Effector CD8-positive, alpha-beta T cell (primary cell): ENCODE data around the gene WDR72.

Experiments
- DNase-seq: peaks from one replicate; lab custom pipeline; 2025; lab: John Stamatoyannopoulos, UW

WDR72 gene

GRCh38 chr15:53534105-53534839 is 225.2 kb downstream of the WDR72 start:
- no peak for DNase-seq

GRCh38 chr15:53530761-53531160 is 228.7 kb downstream of the WDR72 start:
- DNase-seq = no peak

GRCh38 chr15:53527996-53528395 is 231.5 kb downstream of the WDR72 start:
- DNase-seq = no peak

- DNase-seq = no peak
Measured at GRCh38 chr15:53525894-53526293, 233.6 kb downstream of the WDR72 start.

GRCh38 chr15:53522991-53523390 is 236.5 kb downstream of the WDR72 start:
- DNase-seq = no peak

GRCh38 chr15:53520996-53521395 is 238.5 kb downstream of the WDR72 start:
- no peak for DNase-seq

- DNase-seq = no peak
Measured at GRCh38 chr15:53513431-53513830, 246.0 kb downstream of the WDR72 start.

- no peak for DNase-seq
Measured at GRCh38 chr15:53512029-53512428, 247.4 kb downstream of the WDR72 start.

- no peak for DNase-seq
Measured at GRCh38 chr15:53511175-53511574, 248.3 kb downstream of the WDR72 start.

GRCh38 chr15:53506370-53506769 is 253.1 kb downstream of the WDR72 start:
- no peak for DNase-seq

GRCh38 chr15:53498996-53499395 is 260.5 kb downstream of the WDR72 start:
- no peak for DNase-seq

- no peak for DNase-seq
Measured at GRCh38 chr15:53490341-53490740, 269.1 kb downstream of the WDR72 start.

- DNase-seq = no peak
Measured at GRCh38 chr15:53482055-53482454, 277.4 kb downstream of the WDR72 start.

- DNase-seq = no peak
Measured at GRCh38 chr15:53477981-53478766, 281.3 kb downstream of the WDR72 start.

- DNase-seq = no peak
Measured at GRCh38 chr15:53473886-53474285, 285.6 kb downstream of the WDR72 start.

- no peak for DNase-seq
Measured at GRCh38 chr15:53473435-53473834, 286.0 kb downstream of the WDR72 start.

- DNase-seq = no peak
Measured at GRCh38 chr15:53472883-53473282, 286.6 kb downstream of the WDR72 start.

- no peak for DNase-seq
Measured at GRCh38 chr15:53472210-53472609, 287.3 kb downstream of the WDR72 start.

GRCh38 chr15:53470743-53471142 is 288.7 kb downstream of the WDR72 start:
- no peak for DNase-seq

- DNase-seq = no peak
Measured at GRCh38 chr15:53469422-53469821, 290.0 kb downstream of the WDR72 start.
